Gastrocnemius medialis (tissue), 4 donors: ENCODE results near the gene GRM8.

Source experiments
- POLR2A ChIP-seq, 2 donors: fragments of 450-650 bp; IDR thresholded peaks; one replicate each; pipeline ENCODE4 v1.6.1; 2017; ENCODE audit warnings: antibody characterized with exemption in 2 of 2, mild to moderate bottlenecking in 2 of 2, moderate library complexity in 2 of 2
- TF ChIP-seq, protein P1 (sequence below), 5 experiments: fragments of 450-650 bp in 3 of 5; fragments of 200-600 bp in 2 of 5; sonication (generic) in 2 of 5; IDR thresholded peaks in 4 of 5; conservative IDR thresholded peaks in 1 of 5; 1 replicate in 4 of 5; 2 replicates in 1 of 5; pipeline ENCODE4 v1.5.1; 2016 to 2019; ENCODE audit warnings: antibody characterized with exemption in 5 of 5, mild to moderate bottlenecking in 3 of 5, moderate library complexity in 3 of 5

DNA sequence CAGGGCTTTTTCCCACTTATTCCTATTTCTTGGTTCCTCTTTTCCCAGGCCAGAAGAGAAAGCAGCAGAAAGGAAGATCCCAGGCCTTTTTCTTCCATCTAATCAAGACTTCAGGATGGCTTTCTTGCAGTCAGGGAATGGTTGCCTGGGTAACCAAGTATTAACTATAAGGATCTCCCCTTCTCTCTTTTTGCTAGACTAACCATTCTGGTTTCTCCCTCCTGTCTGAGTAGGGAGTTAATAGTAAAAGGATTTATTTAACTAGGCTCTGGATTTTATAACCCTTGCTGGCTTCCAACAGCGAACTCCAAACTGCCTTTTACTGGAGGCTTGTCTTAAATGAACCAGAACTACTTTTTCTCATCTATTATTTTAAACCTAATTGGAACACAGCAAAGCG, 90.4 kb downstream of the GRM8 start:
- TF ChIP-seq, protein P1, sequence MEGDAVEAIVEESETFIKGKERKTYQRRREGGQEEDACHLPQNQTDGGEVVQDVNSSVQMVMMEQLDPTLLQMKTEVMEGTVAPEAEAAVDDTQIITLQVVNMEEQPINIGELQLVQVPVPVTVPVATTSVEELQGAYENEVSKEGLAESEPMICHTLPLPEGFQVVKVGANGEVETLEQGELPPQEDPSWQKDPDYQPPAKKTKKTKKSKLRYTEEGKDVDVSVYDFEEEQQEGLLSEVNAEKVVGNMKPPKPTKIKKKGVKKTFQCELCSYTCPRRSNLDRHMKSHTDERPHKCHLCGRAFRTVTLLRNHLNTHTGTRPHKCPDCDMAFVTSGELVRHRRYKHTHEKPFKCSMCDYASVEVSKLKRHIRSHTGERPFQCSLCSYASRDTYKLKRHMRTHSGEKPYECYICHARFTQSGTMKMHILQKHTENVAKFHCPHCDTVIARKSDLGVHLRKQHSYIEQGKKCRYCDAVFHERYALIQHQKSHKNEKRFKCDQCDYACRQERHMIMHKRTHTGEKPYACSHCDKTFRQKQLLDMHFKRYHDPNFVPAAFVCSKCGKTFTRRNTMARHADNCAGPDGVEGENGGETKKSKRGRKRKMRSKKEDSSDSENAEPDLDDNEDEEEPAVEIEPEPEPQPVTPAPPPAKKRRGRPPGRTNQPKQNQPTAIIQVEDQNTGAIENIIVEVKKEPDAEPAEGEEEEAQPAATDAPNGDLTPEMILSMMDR (IDR thresholded peaks at IDR 0.05 in 4 of 5, conservative IDR thresholded peaks at IDR 0.05 in 1 of 5) = no peak
- no peak for TF ChIP-seq POLR2A (IDR thresholded peaks at IDR 0.05)
